CD4-positive, alpha-beta T cell treated with Interleukin-21 for 1 hour (primary cell): Measurements from ENCODE around the gene KIF16B.
A peak's percentile ranks its signal among the peaks of the same experiment; 100 is the strongest.
"Not testable (repeated sequence)": the region's sequence is repeated elsewhere in the genome, so short reads cannot be mapped to it uniquely, and the experiment has no call there.

Experiments used
- DNase-seq: peaks from one replicate; pipeline ENCODE4 v3.0.0-alpha.2; 2020

Gene KIF16B

DNA sequence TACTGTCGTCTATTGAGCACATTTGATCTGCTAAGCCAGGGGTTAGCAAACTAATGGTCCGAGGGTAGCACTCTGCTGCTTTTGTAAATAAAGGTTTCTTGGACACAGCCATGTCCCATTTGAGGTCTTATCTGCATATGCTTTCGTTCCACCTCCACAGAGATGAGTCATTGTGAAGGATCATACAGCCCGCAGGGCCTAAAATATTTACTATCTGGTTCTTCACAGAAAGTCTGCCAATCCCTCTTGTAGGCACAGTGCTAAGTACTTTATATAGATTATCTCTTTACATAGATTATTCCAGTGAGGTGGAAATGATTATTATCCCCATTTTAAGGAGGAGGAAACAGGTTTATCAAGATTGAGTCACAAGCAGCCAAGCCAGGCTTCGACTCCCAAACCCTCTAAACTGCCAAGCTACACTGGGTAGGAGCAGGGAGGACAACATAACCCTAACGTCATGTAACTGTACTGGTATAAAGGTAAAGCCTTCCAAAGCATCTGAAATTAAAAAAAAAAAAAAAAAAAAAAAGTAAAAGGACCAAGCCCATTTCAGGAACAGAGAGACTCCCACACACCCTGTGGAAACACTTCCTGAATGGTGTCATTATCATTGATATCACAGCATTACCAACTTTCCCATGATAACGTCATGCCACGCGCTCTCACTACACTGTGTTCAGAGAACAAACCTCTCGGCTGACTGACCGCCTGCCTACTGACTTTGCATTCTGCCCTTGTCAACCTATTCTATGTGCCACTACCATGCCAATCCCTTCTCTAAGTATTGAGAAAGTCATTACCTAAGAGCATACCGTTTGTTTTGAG, 101.0 kb downstream of the KIF16B start:
- no peak for DNase-seq

GRCh38 chr20:16469395-16469905, 103.8 kb downstream of the KIF16B start:
- no peak for DNase-seq

GRCh38 chr20:16462711-16463110, 110.5 kb downstream of the KIF16B start:
- no peak for DNase-seq

- DNase-seq, result no peak
Measured at GRCh38 chr20:16459019-16459700, 114.1 kb downstream of the KIF16B start.

DNA sequence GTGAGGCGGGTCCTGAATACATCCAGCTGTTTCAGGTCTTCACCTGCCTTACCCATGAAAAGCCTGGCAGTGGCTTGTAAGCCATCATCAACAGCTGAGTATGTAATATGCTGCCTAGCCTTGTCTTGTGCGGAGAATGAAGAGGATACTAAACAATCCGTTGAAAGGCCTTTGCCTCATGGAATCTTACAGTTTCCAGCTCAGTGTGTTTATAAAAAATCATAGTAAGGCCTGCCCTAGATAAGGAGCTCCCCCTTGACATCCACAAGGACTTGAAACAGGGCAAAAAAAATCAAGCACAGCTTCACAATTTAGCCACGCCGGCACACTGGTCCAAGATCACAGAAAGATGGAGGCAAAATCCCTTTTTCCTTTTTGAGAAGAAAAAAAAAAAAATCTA, 115.7 kb downstream of the KIF16B start:
- no peak for DNase-seq

DNA sequence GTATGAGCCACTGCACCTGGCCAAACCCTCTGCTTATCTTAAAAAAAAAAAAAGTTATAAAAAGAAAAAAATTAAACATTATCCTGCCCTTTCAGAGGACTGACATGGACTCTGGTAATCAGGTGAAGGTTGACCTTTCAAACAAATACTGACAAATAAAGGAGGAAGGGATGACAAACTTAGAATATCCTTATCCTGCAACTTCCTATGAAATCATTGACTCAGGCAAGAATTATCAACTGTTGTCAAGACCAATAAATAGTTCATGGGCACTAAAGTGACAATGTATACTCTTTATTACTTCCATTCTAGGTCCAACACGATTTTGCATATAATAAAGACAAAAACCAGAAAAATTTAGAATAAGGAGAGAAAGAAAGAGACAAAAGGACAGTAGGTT, 117.9 kb downstream of the KIF16B start:
- DNase-seq, result no peak

- DNase-seq, result no peak
Measured at GRCh38 chr20:16451982-16452381, 121.3 kb downstream of the KIF16B start.

DNA sequence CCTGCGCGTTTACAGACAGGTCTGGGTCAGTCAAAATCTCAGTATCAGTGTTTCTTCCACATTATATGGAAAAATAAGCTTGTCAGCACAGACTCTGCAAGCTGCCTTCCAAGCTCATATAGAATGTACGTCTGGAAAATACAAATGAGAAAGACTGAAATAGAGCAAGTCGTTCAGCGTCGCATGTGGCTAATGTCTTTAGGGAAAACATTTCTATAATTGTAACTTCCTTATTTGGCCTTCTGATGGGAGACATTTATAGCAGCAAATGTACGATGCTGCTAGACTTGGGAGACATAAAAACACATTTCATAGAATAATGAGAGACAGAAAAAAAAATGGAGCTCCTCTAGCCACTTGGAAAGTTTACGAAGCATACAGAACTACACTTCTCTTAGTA, 122.2 kb downstream of the KIF16B start:
- DNase-seq, result no peak

GRCh38 chr20:16446991-16447390, 126.3 kb downstream of the KIF16B start:
- no peak for DNase-seq

DNA sequence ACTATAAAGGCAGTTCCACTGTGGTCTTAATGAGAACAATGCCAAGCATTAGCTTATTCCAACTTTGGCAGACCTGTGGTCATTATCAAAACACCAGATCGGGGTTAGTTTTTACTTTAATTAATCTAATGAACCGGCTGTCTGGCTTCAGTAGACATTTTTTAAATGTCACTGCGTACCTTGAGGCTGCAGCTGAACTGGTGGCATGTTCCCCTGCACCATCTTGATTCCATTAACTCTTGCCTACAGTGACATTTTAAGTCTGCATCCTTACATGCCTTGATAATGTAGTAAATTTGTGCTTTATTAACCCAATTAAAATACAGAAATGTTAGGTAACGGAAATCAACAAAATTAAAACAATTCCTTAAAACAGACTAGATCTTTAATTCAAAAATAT, 127.0 kb downstream of the KIF16B start:
- no peak for DNase-seq

- no peak for DNase-seq
Measured at GRCh38 chr20:16445482-16445881, 127.8 kb downstream of the KIF16B start.

- no peak for DNase-seq
Measured at GRCh38 chr20:16444057-16444777, 129.0 kb downstream of the KIF16B start.

- DNase-seq, result no peak
Measured at GRCh38 chr20:16441546-16442164, 131.6 kb downstream of the KIF16B start.

DNA sequence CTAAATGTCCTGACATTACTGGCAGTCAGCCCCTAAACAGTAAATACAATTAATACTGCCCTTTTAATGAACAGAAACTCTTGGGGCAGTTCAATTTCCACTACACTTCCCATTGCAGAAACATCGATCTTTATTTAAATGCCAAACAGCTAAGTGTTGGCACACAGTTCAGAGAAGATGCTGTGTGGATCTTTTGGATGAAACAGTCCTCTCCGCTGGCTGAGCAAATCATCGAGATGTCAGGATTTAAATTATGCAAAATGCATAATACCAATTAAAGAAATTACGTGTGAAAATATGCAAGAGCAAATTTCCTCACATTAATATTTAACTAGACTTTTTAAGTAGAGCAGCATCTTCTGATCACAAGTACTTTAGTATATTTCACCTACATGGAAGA, 132.6 kb downstream of the KIF16B start:
- DNase-seq, result no peak

GRCh38 chr20:16439540-16439939, 133.7 kb downstream of the KIF16B start:
- DNase-seq, result not testable (repeated sequence)

DNA sequence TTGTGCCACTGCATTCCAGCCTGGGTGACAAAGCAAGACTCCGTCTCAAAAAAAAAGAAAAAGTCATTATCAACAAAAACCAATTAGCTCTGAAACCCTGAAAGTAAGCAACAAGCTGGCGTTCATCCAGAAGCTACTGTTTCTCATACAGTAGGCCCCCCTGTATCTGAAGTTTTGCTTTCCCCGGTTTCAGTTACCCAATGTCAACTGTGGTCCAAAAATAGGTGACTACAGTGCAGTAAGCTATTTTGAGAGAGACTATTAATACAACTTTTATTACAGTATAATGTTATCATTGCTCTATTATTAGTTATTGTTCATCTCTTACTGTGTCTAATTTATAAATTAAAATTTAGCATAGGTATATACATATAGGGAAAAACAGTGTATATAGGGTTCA, 135.1 kb downstream of the KIF16B start:
- DNase-seq, result no peak

GRCh38 chr20:16437387-16437996, 135.8 kb downstream of the KIF16B start:
- DNase-seq, result no peak

- peak; percentile 27 for DNase-seq
Measured at GRCh38 chr20:16434062-16434664, 139.1 kb downstream of the KIF16B start.

GRCh38 chr20:16433293-16433580, 140.0 kb downstream of the KIF16B start:
- DNase-seq, result no peak

- DNase-seq, result no peak
Measured at GRCh38 chr20:16432466-16433292, 140.6 kb downstream of the KIF16B start.

DNA sequence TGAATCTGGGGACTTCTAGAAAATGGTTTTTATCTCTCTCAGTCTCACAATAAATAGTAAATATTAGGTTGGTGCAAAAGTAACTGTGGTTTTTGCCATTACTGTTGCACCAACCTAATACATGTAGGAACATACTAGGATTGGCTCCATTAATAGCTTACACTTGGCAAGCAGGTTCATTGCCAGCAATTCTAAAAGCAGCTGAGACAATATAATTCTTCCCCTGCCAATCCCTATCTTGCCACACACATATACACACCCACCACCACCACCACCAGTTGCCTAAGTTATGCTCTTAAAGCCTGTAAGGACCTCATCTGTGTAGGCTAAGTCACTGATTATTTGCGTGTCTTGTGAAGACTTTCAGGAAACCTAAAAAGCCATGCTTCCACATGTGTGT, 145.1 kb downstream of the KIF16B start:
- no peak for DNase-seq

GRCh38 chr20:16427571-16427970, 145.7 kb downstream of the KIF16B start:
- DNase-seq, result no peak
